ENCODE results near the gene PTPN12. TPM values are rescaled to one million over a fixed set of nuclear protein-coding genes. Genes with fewer than 3 reads are reported as not detected.

PTPN12 gene
- total and polyA plus RNA-seq, 2 donors (not counting 1 experiment from before 2014, with no cell fraction given), result 18.0 to 78.8 TPM

- TF ChIP-seq EZH2 (IDR thresholded peaks at IDR 0.05; ENCODE audit: borderline replicate concordance, insufficient read depth, low read depth, low read length, poor library complexity, severe bottlenecking), result no peak
- TF ChIP-seq CTCF (IDR thresholded peaks at IDR 0.05), result no peak
- H3K4me3 ChIP-seq (ENCODE audit: control extremely low read depth in 1 of 5, extremely low read depth in 1 of 5, insufficient read depth in 1 of 5, low read depth in 2 of 5, low read length in 4 of 5), result no peak overlapping the region
- Mint-ChIP-seq H3K4me1 (no peaks in the 10 kb centered on the region), H3K4me3 (no peak overlapping the region), H3K27ac (no peak overlapping the region), H3K27me3 (no peaks in the 10 kb centered on the region), H3K9me3 (ENCODE audit: insufficient read depth) (no peaks in the 10 kb centered on the region)
- no peaks in the 10 kb centered on the region for H3K79me2 ChIP-seq (ENCODE audit: control insufficient read depth, insufficient read depth, low read length)
- POLR2A ChIA-PET, result no interaction called here
- no peaks in the 10 kb centered on the region for H4K20me1 ChIP-seq (ENCODE audit: control insufficient read depth, insufficient read depth, low read length, poor library complexity, severe bottlenecking)
- no peaks in the 10 kb centered on the region for H3K27me3 ChIP-seq (replicated peaks in 1 of 4; ENCODE audit: control extremely low read depth in 1 of 4, control insufficient read depth in 3 of 4, insufficient read depth in 4 of 4, low read length in 3 of 4)
- H3K4me2 ChIP-seq (replicated peaks; ENCODE audit: low read depth, low read length, poor library complexity, severe bottlenecking), result no peak overlapping the region
- CTCF ChIA-PET, result interaction anchor here (2.4 kb wide), 1 partner anchor 25 kb away, joined by 6 read pairs; no protein-coding TSS in a partner anchor
- no peak overlapping the region for H3K27ac ChIP-seq (ENCODE audit: low read length in 2 of 2)
- H3K4me1 ChIP-seq (ENCODE audit: control insufficient read depth in 2 of 2, insufficient read depth in 2 of 2, low read length in 2 of 2), result no peaks in the 10 kb centered on the region
- WGBS (ENCODE audit: insufficient coverage), result 100% methylated on average over 3 of the region's 6 CpGs
- no peak overlapping the region for H2AFZ ChIP-seq (ENCODE audit: insufficient read depth, low read depth, low read length, poor library complexity, severe bottlenecking)
- peaks cover 8 to 10% of the 10 kb centered on the region in 2 experiments for H3K36me3 ChIP-seq (replicated peaks in 1 of 2; ENCODE audit: control extremely low read depth in 1 of 2, control insufficient read depth in 1 of 2, extremely low read depth in 1 of 2, insufficient read depth in 2 of 2, low read length in 1 of 2)
- ATAC-seq (ENCODE audit: low read depth) (no peak), DNase-seq (no peak)
- no peak overlapping the region for H3K9ac ChIP-seq (ENCODE audit: low read length)
- intact Hi-C loops (cut with micrococcal nuclease), result no loop called here
- no peaks in the 10 kb centered on the region for H3K9me3 ChIP-seq (ENCODE audit: control extremely low read depth in 1 of 3, control insufficient read depth in 2 of 3, insufficient read depth in 1 of 3, low read length in 2 of 3)
Observed at GRCh38 chr7:77626586-77627308, 89.7 kb downstream of the PTPN12 start.

GRCh38 chr7:77627309-77627676 lies 90.2 kb downstream of the PTPN12 start:
- Histone ChIP-seq H3K79me2 (ENCODE audit: control insufficient read depth, insufficient read depth, low read length) (no peaks in the 10 kb centered on the region), H3K4me1 (ENCODE audit: control insufficient read depth in 2 of 2, insufficient read depth in 2 of 2, low read length in 2 of 2) (no peaks in the 10 kb centered on the region), H3K4me2 (replicated peaks; ENCODE audit: low read depth, low read length, poor library complexity, severe bottlenecking) (no peak overlapping the region), H2AFZ (ENCODE audit: insufficient read depth, low read depth, low read length, poor library complexity, severe bottlenecking) (no peak overlapping the region), H3K9me3 (ENCODE audit: control extremely low read depth in 1 of 3, control insufficient read depth in 2 of 3, insufficient read depth in 1 of 3, low read length in 2 of 3) (no peaks in the 10 kb centered on the region), H3K36me3 (replicated peaks in 1 of 2; ENCODE audit: control extremely low read depth in 1 of 2, control insufficient read depth in 1 of 2, extremely low read depth in 1 of 2, insufficient read depth in 2 of 2, low read length in 1 of 2) (peaks cover 9 to 10% of the 10 kb centered on the region in 2 experiments), H4K20me1 (ENCODE audit: control insufficient read depth, insufficient read depth, low read length, poor library complexity, severe bottlenecking) (no peaks in the 10 kb centered on the region), H3K27ac (ENCODE audit: low read length in 2 of 2) (no peak overlapping the region), H3K4me3 (ENCODE audit: control extremely low read depth in 1 of 5, extremely low read depth in 1 of 5, insufficient read depth in 1 of 5, low read depth in 2 of 5, low read length in 4 of 5) (no peak overlapping the region), H3K27me3 (replicated peaks in 1 of 4; ENCODE audit: control extremely low read depth in 1 of 4, control insufficient read depth in 3 of 4, insufficient read depth in 4 of 4, low read length in 3 of 4) (no peaks in the 10 kb centered on the region), H3K9ac (ENCODE audit: low read length) (no peak overlapping the region)
- no peaks in the 10 kb centered on the region for H3K4me1 Mint-ChIP-seq
- no peak overlapping the region for H3K4me3 Mint-ChIP-seq
- TF ChIP-seq CTCF (IDR thresholded peaks at IDR 0.05) (no peak), EZH2 (IDR thresholded peaks at IDR 0.05; ENCODE audit: borderline replicate concordance, insufficient read depth, low read depth, low read length, poor library complexity, severe bottlenecking) (no peak)
- CTCF ChIA-PET, result interaction anchor here (2.4 kb wide), 1 partner anchor 24 kb away, joined by 6 read pairs; no protein-coding TSS in a partner anchor
- H3K27ac Mint-ChIP-seq, result no peak overlapping the region
- POLR2A ChIA-PET, result no interaction called here
- intact Hi-C loops (cut with micrococcal nuclease), result no loop called here
- ATAC-seq (ENCODE audit: low read depth) (no peak), DNase-seq (no peak)
- H3K9me3 Mint-ChIP-seq (ENCODE audit: insufficient read depth), result no peaks in the 10 kb centered on the region
- no peaks in the 10 kb centered on the region for H3K27me3 Mint-ChIP-seq

Data from B cell (primary cell).